Right renal pelvis (tissue), 4 donors: ENCODE measurements around the gene CWC25. TPM values are rescaled to one million over a fixed set of nuclear protein-coding genes. Genes with fewer than 3 reads are reported as not detected.

Experiments used
- polyA plus RNA-seq, 4 donors: library from polyadenylated mRNA; unstranded; fragments of 120-200 nt; gene quantifications; one replicate each; pipeline ENCODE4 v1.2.1, GENCODE V29; 2013; ENCODE audit not compliant: insufficient read length in 4 of 4

The CWC25 gene
- polyA plus RNA-seq, 4 donors = 22.4 to 27.4 (median 25.4) TPM

Other genes starting within 250 kb of the CWC25 start
- 1 to 10 TPM; 3.0 to 5.3 (median 3.7) TPM for gene SRCIN1, start 219.4 kb downstream of the CWC25 start, polyA plus RNA-seq
- 1 to 10 TPM; 1.4 to 1.8 (median 1.5) TPM for gene EPOP, start 150.4 kb downstream of the CWC25 start, polyA plus RNA-seq
- 10 to 100 TPM; 85.2 to 96.4 (median 86.6) TPM for gene MLLT6, start 120.0 kb downstream of the CWC25 start, polyA plus RNA-seq
- 10 to 100 TPM; 11.5 to 17.2 (median 13.0) TPM for gene CISD3, start 95.0 kb downstream of the CWC25 start, polyA plus RNA-seq
- gene PCGF2, start 77.0 kb downstream of the CWC25 start, polyA plus RNA-seq = 10 to 100 TPM; 74.4 to 87.1 (median 80.5) TPM
- gene PSMB3, start 72.6 kb downstream of the CWC25 start, polyA plus RNA-seq = 100 to 1,000 TPM; 114 to 135 (median 122) TPM
- gene PIP4K2B, start 25.8 kb downstream of the CWC25 start, polyA plus RNA-seq = 10 to 100 TPM; 74.1 to 84.5 (median 81.9) TPM
- gene RPL23, start 28.4 kb upstream of the CWC25 start, polyA plus RNA-seq = 1,000 to 10,000 TPM; 2,607 to 2,868 (median 2,690) TPM
- 100 to 1,000 TPM; 147 to 158 (median 151) TPM for gene LASP1, start 44.7 kb upstream of the CWC25 start, polyA plus RNA-seq
- gene FBXO47, start 142.1 kb upstream of the CWC25 start, polyA plus RNA-seq = not detected